NCI-H1694 (cell line): ENCODE results near the gene ZFP92.
"Not testable (repeated sequence)": the region's sequence is repeated elsewhere in the genome, so short reads cannot be mapped to it uniquely, and the experiment has no call there.

Experiments
- DNase-seq: peaks from one replicate; lab custom pipeline; 2025; lab: John Stamatoyannopoulos, UW

ZFP92 gene, protein sequence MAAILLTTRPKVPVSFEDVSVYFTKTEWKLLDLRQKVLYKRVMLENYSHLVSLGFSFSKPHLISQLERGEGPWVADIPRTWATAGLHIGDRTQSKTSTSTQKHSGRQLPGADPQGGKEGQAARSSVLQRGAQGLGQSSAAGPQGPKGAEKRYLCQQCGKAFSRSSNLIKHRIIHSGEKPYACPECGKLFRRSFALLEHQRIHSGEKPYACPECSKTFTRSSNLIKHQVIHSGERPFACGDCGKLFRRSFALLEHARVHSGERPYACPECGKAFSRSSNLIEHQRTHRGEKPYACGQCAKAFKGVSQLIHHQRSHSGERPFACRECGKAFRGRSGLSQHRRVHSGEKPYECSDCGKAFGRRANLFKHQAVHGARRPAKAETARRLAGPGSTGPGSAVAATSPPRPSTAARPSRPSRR

DNA sequence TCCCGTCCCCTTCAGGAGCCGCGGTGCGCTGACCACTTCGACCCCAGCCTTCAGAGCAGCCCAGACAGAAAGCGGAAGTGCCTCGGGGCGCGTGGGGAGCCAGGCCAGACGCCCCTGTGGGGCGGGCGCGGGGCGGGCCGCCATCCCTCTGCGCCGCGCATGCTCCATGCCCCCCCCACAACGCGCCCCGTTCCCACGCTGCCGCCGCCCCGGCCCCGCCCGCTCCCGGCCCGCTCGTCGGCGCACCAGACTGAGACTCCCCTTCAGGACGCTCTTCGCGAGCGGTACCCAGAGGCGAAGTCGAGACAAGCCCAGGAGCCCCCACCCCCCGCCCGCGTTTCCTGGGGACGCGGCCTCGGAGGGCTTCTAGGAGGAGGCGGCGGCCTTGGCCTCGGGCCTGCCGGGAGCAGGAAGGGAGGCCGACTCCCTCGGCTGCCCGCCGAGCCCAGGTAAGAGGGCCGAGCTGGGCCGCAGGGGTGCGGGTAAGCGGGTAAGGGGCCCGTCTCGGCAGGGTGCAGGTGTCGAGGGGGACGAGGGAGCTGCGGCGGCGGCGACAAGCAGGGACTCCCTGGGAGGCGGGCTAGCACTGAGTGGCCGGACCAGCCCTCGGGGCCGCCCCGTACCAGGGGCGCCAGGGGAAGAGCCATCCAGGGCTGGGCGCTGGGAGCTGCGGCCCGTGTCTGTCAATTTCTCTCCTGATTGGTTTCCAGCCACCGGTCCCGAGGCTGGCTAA lies at the start of gene ZFP92:
ZFP92 (plus strand) TSS at position 218 of the 733 bp plus-strand sequence. CDS start 6,851 bp downstream, outside the sequence.
- DNase-seq = no peak

DNA sequence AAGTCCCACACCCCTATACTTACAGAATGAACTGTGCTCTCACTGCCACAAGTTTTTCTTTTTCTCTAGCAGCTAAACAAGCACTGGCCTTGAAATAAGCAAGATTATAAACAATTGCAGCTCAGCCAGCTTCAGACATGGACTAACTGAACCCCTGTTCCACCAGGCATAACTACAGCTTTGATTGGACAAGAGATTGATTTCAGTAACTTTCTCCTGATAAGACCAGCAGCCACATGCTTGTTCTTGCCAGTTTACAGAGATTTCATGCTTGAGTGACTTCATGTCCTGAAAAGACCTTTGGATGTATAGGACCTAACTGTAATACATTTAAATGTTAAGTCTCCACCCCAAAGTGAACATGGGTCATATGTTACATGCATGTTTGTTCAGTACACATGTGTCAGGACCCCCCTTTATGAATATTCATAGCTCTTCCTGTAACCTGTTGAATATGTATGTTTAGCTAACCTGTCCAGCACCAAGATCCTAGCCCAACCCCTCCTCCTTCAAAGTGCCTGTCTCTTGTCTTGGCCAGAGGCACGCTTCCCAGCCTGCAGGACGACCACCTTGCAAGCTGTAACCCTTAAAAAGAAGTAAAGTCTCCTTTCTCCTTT lies 49.4 kb upstream of the ZFP92 start:
- DNase-seq = peak; percentile 1

DNA sequence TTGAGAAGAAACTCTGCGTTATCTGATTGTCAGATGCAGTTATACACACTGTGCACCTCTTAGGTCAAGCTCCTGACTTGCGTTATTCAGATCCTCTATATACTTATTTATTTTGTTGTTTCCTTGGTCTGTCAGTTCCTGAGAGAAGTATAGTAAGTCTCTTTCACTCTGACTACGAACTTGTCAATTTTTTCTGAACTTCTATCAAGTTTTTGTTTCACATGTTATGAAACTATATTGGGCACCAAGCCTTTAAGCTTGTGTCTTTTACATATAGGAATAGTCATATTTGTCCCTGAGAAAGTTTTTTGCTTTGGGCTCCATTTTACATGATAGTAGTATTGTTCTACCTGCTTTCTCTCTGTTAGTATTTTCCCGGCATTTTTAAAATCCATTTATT lies 45.6 kb upstream of the ZFP92 start:
- DNase-seq = no peak

DNA sequence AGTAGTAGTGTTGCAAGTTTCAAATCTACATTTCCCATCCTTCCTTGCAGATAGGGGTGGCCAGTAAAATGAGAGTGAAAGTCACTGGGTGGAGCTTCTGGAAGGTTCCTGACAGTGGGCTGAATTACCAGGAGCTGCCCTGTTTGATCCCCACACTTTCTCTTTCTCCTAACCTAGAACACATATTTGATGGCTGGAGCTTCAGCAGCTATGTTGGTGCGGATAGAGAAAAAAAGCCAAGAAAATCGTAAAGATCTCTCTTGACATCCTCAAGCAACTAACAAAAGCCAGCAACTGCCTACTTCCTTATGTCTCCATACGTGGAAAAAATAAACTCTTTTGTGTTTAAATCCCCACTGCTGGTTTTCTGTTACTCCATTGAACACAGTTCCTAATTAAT lies 45.2 kb upstream of the ZFP92 start:
- DNase-seq = no peak

DNA sequence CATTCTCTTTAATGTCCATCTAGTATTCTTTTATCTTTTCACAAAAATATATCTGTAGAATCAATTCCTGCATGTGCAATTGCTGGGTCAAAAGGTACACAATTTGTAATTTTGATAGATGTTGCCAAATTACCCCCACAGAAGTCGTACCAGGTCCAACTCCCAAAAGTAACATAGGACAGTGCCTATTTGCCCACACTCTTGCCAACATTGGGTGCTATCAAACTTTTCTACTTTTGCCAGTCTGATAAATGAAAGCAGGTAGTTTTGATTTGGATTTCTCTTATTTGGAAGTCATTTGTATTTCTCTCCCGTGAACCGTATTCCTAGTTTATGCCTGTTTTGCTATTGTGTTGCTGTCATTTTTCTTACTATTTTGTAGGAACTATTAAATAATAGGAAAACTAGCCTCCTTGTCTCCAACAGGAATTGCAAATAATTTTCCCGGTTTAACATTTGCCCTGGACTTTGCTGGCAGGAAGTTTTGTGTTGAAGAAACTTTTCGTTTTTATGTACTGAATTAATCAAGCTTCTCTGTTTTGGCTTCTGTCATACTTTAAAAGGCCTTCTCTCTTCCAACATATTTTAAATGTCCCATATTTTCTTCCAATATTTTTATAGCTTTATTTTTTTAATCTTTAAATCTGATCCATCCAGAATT lies 44.3 kb upstream of the ZFP92 start:
- no peak for DNase-seq

DNA sequence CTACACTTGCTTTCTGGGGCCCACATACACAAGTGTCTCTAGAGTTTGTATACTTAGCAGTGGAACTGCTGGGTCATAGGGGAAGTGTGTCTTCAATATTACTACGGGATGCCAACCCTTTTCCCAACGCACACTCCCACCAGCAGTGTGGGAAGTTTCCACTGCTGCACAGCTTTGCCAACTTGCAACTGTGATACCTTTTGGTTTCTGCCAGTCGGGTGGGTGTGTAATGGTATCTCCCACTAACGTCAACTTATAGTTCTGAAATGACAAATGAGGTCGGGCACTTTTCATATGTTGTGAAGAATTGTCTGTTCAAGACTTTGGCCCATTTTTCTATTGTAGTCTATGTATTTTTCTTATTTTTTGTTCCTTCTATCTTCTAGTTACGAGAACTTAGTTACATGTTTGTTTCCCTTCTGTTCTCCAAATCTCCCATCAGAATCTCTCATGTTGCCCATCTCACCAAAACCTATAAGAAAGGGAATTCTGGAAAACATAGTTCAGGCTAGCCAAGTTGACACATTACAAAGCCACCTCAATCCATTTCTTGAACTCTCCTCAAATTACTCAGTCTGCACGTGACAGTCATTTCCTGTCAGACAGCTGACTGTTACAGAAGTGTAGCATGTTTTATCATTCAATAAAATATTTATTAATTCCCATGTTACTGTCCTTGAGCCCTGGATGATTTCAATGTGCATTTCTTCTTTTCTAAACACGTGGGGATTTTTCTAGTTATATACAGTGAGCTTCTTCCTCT lies 40.8 kb upstream of the ZFP92 start:
- DNase-seq = no peak

DNA sequence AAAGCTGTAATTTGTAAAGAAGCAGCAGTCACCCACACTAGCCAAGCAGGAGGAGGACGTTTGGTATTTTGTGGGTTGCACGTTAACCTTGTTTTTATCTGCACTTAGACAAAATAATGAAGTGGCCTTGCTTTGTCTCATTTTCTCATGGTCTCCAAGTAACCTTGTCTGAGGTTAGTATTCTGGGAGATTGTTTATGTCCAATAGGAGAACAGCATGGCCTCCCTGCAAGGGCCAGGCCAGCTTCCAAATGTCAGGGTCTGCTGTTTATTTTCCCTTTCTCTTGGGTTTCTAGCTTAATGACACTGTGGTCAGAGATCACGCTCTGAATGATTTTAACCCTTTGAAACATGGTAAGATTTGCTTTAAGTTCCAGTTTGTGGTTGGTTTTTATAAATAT lies 40.0 kb upstream of the ZFP92 start:
- DNase-seq = no peak

DNA sequence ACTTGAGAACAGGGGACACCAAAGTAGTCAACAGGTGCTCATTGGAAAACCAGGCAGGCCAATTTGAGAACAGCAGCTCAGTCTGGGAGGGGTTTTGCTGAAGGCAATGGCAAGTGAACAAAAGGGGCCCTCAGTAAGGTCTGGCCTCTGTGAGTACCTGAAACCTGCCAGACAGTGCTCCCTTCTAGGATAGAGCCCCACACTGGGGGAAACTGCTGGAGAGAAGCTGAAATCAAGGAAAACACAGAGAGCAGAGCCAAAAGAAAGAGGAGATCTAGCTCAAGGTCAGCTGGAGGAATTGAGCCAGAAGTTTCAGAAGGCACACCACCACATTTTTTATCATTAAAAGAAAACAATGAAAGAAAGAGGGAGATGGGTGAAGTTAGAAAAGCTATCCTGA lies 38.3 kb upstream of the ZFP92 start:
- no peak for DNase-seq

DNA sequence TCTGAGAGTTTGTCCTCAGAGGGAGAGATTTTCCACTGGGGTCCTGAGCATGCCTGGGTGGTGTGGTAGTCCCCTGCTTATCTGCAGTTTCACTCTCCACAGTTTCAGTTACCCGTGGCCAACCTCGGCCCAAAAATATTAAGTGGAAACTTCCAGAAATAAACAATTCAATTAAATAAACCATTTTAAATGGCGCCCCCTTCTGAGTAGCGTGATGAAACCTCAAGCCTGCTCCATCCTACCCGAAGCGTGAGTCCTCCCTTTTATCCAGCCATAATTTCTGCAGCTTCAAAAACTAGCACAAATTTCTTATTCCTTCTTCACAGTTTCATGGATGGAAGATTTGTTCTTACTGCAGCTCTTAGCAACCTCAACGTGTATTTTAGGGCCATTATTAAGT lies 36.8 kb upstream of the ZFP92 start:
- DNase-seq = no peak

DNA sequence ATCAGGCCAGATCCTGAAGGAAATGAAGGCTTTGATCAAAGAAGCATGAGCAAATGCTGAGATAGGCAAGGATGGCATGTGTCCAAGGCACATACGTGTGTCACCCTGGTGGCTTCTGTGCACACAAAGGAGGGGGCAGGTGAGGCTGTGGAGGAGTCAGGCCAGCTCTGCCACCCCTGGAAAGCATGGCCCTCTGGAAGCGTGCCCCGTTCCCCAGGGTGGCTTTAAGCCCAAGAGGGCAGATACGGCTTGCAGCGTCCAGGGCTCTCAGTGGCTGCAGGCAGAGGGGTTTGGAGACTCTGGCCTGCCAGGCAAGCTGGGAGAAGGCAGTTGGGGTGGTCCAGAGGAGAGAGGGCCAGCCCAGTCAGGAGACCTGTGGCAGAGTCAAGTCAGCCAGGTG lies 35.7 kb upstream of the ZFP92 start:
- DNase-seq = no peak

DNA sequence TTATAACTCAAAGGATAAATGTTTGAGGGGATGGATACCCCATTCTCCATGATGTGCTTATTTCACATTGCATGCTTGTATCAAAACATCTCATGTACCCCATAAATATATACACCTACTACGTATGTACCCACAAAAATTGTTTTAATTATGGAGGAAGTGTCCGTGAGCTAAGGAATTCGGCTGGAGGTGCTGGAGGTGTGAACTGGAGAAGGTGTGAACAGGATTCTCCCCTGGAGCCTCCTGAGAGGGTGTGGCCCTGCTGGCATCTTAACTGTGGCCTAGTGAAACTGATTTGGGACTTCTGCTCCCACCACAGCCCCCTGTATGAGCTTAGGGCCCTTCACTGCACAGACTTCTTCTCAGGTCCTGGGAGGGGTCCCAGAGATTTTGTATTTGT lies 33.5 kb upstream of the ZFP92 start:
- DNase-seq = no peak

DNA sequence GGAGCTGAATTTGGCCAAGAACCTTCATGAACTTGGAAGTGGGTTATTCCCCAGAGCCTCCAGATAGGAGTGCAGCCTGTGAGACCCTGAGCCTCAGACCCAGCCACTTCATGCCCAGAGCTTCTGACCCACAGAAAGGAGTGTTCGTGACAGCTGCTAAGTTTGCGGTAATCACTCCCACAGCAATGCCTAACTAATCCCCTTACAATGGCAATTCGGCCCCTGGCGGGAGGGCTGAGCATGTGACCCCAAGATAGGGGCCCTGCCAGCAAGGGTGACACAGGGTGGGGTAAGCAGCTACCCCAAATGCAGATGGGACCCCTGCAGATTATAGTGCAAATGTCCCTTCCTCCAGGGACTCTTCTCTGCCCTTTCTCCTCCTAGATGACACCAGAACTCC lies 32.7 kb upstream of the ZFP92 start:
- no peak for DNase-seq

DNA sequence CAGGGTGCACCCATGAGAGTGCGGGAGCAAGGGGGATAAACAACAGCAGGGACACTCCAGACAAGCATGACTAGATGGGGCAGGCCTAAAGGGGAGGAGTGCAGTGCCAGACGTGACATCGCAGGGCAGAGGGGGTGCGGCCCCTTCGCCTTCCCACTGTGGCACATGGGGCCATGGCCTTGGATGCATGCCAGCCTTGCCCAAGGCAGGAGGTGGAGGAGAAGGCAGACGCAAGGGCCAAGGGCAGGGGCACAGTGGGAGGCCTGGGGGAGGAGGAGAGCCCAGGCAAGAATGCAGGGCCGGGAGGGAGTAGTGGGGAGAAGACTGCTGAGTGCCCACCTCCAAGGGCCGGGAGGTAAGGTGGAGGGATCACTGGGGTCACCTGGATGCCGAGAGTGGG lies 31.8 kb upstream of the ZFP92 start:
- DNase-seq = no peak

DNA sequence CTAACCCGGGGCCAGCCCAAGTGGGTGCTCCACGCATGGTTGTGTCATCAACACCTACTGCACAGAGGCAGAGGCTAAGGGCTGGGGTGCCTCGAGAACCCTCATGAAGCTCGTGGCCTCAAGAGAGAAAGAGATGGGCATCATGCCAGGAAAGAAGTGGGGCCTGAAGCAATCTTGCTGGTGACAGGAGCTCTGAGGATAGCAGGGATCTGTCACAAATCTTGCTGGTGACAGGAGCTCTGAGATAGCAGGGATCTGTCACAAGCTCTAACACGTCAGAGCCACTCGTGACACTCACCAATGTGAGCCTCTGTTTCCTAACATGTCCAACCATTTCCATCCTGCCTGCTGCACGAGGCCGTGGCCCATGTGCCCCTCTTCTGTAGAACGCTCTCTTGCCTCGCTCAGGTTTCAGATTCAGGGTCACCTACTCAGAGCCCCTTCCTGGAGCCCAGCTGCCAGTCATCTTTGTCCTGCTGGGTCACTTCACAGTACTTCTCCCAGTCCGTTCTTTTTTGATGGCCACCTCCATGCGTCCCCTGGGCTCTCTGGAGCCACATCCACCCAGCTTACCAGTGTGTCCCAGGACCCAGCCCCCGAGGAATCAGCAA lies 31.2 kb upstream of the ZFP92 start:
- no peak for DNase-seq

DNA sequence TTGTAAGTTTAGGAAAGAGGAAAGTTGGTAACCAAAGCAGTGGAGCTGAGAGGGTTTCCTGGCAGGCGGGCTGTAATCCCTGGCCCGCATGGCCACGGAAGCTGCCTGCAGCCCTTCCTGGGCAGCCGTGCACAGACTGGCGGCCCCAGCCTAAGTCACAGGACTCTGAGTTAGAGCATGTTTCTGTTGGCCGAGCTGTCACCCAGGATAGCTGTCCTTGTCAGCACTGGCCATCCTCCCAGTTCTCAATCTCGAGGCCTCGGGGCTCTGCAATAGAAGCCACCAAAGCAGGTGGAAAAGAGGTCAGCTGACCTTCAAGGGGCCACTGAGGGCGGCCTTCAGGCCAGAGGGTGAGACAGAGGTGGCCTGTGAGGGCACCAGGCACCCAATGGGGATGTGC lies 30.6 kb upstream of the ZFP92 start:
- DNase-seq = no peak

DNA sequence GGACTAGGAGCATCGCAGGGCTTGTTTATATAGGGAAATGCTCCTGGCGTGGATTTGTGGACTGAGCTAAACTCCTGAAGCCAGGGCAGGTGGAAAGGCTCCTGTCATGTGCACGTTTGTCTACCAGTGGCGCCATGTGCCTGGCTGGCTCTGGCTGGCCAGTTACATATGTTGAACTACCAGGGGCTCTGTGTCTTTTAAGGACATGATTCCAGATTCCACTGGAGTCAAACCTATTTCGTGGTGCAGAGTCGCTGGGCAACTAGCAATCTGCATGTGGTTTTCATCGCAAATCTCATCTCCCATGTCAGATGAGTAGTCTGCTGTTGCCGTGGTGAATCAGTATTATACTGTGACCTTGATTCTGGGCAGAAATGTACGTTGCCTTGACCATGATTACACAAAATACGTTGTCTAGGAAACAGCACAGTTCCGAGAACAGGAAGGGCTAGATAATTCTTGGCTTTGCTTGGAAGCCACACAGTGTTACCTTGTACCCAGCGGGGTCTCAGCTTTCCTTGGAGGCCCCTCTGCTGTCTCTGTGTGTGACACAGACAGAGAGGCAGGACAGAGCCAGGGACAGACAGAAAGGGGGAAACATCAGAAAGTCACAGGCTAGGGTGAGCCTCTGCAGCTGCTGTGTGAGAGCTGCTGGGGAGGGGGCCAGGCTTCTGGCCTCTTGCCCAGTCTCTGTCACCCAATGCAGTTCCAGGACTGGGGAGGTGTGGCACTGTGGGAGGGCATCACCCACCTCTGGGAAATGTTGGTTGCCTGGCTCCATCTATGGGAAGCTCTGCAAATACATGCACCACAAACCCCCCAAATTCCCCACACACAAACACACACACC lies 29.4 kb upstream of the ZFP92 start:
- peak; percentile 69 for DNase-seq

DNA sequence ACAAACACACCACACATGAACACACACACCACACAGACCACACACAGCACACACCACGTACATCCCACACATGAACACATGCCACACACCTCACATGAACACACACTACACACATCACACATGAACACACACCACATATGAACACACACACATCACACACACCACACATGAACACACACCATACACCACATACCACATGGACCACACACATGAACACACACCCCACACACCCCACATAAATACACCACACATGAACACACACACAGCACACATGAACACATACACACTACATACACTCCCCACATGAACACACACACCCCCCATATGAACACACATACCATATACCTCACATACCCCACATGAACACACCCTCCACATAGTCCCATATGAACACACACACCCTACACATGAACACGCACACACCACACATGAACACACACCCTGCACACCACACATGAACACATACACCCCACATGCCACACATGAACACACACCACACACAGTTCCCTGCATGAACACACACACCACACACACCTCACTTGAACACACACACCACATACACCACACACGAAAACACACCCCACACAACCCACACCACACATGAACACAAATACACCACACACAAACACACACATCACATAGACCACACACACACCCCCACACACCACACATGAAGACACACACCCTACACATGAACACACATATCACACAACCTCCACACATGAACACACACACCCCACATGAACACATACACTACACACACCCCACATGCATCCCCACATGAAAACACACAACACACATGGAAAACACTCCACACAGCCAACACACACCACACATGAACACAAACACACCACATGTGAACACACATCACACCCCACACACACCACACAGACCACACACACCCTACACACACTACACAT lies 28.4 kb upstream of the ZFP92 start:
- no peak for DNase-seq

DNA sequence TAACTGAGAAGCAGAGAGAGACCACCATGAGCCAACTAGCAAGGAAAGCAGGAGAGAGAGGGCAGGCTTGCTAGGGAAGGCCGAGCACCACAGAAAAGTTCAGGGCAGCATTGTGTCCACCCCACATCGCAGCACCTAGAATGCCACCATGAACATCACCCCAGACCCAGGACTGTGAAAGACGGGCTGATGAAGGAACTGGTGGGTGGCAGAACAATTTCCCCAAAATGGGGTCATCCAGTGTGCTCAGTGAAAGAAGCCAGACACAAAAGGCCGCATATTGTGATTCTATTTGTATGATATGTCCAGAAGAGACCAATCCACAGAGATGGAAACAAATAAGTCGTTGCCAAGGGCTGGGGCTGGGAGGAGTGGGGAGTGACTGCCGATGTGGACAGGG lies 26.9 kb upstream of the ZFP92 start:
- DNase-seq = no peak

DNA sequence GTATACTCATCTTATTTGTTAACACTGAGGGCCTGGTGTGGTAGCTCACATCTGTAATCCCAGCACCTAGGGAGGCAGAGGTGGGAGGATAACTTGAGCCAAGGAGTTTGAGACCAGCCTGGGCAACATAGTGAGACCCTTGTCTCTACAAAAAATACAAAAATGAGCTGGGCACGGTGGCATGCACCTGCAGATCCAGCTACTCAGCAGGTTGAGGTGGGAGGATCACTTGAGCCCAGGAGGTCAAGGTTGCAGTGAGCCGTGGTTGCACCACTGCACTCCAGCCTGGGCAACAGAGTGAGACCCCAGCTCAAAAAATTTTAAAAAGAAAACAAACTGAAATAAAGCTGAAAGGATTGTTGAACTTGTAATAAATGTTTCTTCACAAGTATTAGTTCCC lies 26.3 kb upstream of the ZFP92 start:
- not testable (repeated sequence) for DNase-seq
